B cell (primary cell): ENCODE measurements around the gene PPP1R16B. TPM values are rescaled to one million over a fixed set of nuclear protein-coding genes. Genes with fewer than 3 reads are reported as not detected.

Experiments used
- ATAC-seq: fragments of 200-7000 bp; cut with Tn5 transposase; one replicate; pipeline ENCODE4 v1.10.0; 2021; ENCODE audit warnings: low read depth, mild to moderate bottlenecking, moderate number of reproducible peaks, moderate library complexity
- CTCF ChIA-PET: fragments of 350-600 bp; sonication (Branson Sonifier 250); formaldehyde crosslinking; loops from one replicate; lab custom pipeline; 2021; ENCODE audit warnings: antibody characterized with exemption, inconsistent platforms; lab: Charles Lee
- POLR2A ChIA-PET: fragments of 350-600 bp; sonication (Branson Sonifier 250); formaldehyde crosslinking; loops from one replicate; lab custom pipeline; 2021; ENCODE audit warnings: antibody characterized with exemption; lab: Charles Lee
- DNase-seq: peaks from one replicate; pipeline ENCODE4 v3.0.0; 2013
- H2AFZ ChIP-seq: 2 replicates; pipeline ENCODE4 v1.6.1; 2012; ENCODE audit warnings: mild to moderate bottlenecking, low read depth, low read length; ENCODE audit not compliant: insufficient read depth, poor library complexity, severe bottlenecking
- H3K27ac ChIP-seq, 2 donors: 1 replicate in 1 of 2; 2 replicates in 1 of 2; pipeline ENCODE4 v1.5.1; 2012 to 2013; ENCODE audit warnings: low read length in 2 of 2, mild to moderate bottlenecking in 2 of 2, moderate library complexity in 1 of 2
- H3K27me3 ChIP-seq, 4 experiments: fragments of 200-600 bp in 1 of 4; sonication (generic) in 1 of 4; replicated peaks in 1 of 4; 1 replicate in 2 of 4; 2 replicates in 2 of 4; pipeline versions ENCODE4 v1.6.1 to v1.7.0; 2013 to 2016; ENCODE audit warnings: low read length in 3 of 4, mild to moderate bottlenecking in 2 of 4, mixed read lengths in 1 of 4, moderate library complexity in 1 of 4; ENCODE audit not compliant: insufficient read depth in 4 of 4, control insufficient read depth in 3 of 4; ENCODE audit errors: control extremely low read depth in 1 of 4
- H3K36me3 ChIP-seq, 2 experiments: replicated peaks in 1 of 2; 1 replicate in 1 of 2; 2 replicates in 1 of 2; pipeline versions ENCODE4 v1.6.1 to v1.7.1; 2013; ENCODE audit warnings: low read length in 1 of 2; ENCODE audit not compliant: insufficient read depth in 2 of 2, control insufficient read depth in 1 of 2; ENCODE audit errors: control extremely low read depth in 1 of 2, extremely low read depth in 1 of 2
- H3K4me1 ChIP-seq, 2 donors: fragments of 200-600 bp in 1 of 2; sonication (generic) in 1 of 2; 1 replicate in 1 of 2; 2 replicates in 1 of 2; pipeline versions ENCODE4 v1.5.1 to v1.6.1; 2013 to 2017; ENCODE audit warnings: low read length in 2 of 2; ENCODE audit not compliant: control insufficient read depth in 2 of 2, insufficient read depth in 2 of 2
- H3K4me2 ChIP-seq: replicated peaks from 2 replicates; pipeline ENCODE3; 2012; ENCODE audit warnings: mild to moderate bottlenecking, low read depth, low read length; ENCODE audit not compliant: poor library complexity, severe bottlenecking
- H3K4me3 ChIP-seq, 5 experiments: fragments of 200-600 bp in 1 of 5; sonication (generic) in 1 of 5; 1 replicate in 3 of 5; 2 replicates in 2 of 5; pipeline versions ENCODE4 v1.5.1 to v1.7.0; 2011 to 2016; ENCODE audit warnings: low read length in 4 of 5, mild to moderate bottlenecking in 4 of 5, low read depth in 2 of 5, control low read depth in 1 of 5, moderate library complexity in 1 of 5; ENCODE audit not compliant: insufficient read depth in 1 of 5; ENCODE audit errors: control extremely low read depth in 1 of 5, extremely low read depth in 1 of 5
- H3K79me2 ChIP-seq: fragments of 200-600 bp; sonication (generic); one replicate; pipeline ENCODE4 v1.6.0; 2016; ENCODE audit warnings: low read length; ENCODE audit not compliant: control insufficient read depth, insufficient read depth
- H3K9ac ChIP-seq: fragments of 200-600 bp; sonication (generic); 2 replicates; pipeline ENCODE4 v1.6.1; 2017; ENCODE audit warnings: mild to moderate bottlenecking, low read length, moderate library complexity
- H3K9me3 ChIP-seq, 3 donors: one replicate each; pipeline versions ENCODE4 v1.6.1 to v1.7.1; 2013; ENCODE audit warnings: low read length in 2 of 3; ENCODE audit not compliant: control insufficient read depth in 2 of 3, insufficient read depth in 1 of 3; ENCODE audit errors: control extremely low read depth in 1 of 3
- H4K20me1 ChIP-seq: 2 replicates; pipeline ENCODE4 v1.6.0; 2012; ENCODE audit warnings: mild to moderate bottlenecking, low read length; ENCODE audit not compliant: insufficient read depth, control insufficient read depth, poor library complexity, severe bottlenecking
- H3K27ac Mint-ChIP-seq: one replicate; pipeline ENCODE4 v1.8.0; 2021; ENCODE audit warnings: mixed read lengths
- H3K27me3 Mint-ChIP-seq: one replicate; pipeline ENCODE4 v1.8.0; 2021; ENCODE audit warnings: mixed read lengths
- H3K4me1 Mint-ChIP-seq: one replicate; pipeline ENCODE4 v1.8.0; 2021; ENCODE audit warnings: mixed read lengths
- H3K4me3 Mint-ChIP-seq: one replicate; pipeline ENCODE4 v1.8.0; 2021; ENCODE audit warnings: mixed read lengths
- H3K9me3 Mint-ChIP-seq: one replicate; pipeline ENCODE4 v1.8.0; 2022; ENCODE audit warnings: mixed read lengths; ENCODE audit not compliant: insufficient read depth
- EZH2 ChIP-seq: IDR thresholded peaks from 2 replicates; pipeline ENCODE4 v1.6.1; 2012; ENCODE audit warnings: borderline replicate concordance, low read depth, mild to moderate bottlenecking, moderate library complexity, low read length; ENCODE audit not compliant: insufficient read depth, poor library complexity, severe bottlenecking
- WGBS: methylation state at CpG from one replicate; pipeline ENCODE4 v1.1.5; 2013; ENCODE audit warnings: missing lambda C conversion rate; ENCODE audit not compliant: insufficient coverage; 5-methylcytosine and 5-hydroxymethylcytosine counted together
- intact Hi-C: fragments of 100-400 bp; cut with micrococcal nuclease; formaldehyde crosslinking; loops from one replicate; pipeline ENCODE4 v1.10.0; 2022
- polyA plus RNA-seq: library from polyadenylated mRNA; depleted of rRNA; stranded (reverse); fragments of >200 nt; gene quantifications from 2 replicates; pipeline ENCODE4 v1.2.3, GENCODE V29; 2012
- total RNA-seq, 2 donors: library from RNA; stranded (reverse); fragments of 120-200 nt in 1 of 2; gene quantifications; 1 replicate in 1 of 2; 2 replicates in 1 of 2; pipeline versions ENCODE4 v1.2.3 to v1.2.4, GENCODE V29; 2013 to 2022
- TF ChIP-seq, protein P1 (sequence below): fragments of 200-600 bp; IDR thresholded peaks from one replicate; pipeline ENCODE4 v1.8.0; 2022; ENCODE audit warnings: antibody characterized with exemption, mild to moderate bottlenecking

PPP1R16B gene
- total and polyA plus RNA-seq, 2 donors (not counting 1 experiment from before 2014, with no cell fraction given) = 58.8 to 108 TPM

DNA sequence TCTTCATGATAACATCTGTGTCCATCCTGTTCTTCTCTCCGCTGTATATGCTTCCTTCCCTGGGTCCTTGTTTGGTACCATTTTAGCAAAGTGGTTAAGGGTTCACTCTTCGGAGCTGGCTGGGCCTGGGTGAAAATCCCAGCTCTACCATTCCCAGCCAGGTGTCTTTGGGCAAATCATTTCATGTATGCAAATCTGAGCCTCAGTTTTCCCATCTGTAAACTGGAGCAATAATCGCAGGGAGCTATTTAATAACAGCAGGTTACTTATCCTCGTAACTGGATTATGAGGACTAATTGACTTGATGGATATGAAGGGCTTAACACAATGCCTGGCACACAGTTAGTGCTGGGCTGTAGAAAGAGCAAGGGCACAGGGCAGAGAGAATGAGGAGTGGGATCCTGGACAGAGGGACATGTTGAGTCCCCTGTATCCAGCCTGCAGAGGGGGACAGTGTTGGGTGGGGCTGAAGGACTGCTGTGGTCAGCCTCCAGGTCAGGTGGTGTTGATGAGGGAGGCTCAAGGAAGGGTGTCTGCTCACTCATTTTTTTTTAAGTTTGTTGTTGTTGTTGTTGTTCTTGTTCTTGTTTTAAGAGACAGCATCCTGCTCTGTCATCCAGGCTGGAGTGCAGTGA, 76.4 kb downstream of the PPP1R16B start:
- peaks cover 99% of the 10 kb centered on the region for H3K79me2 ChIP-seq
- DNase-seq (no peak), ATAC-seq (no peak)
- TF ChIP-seq, protein P1, sequence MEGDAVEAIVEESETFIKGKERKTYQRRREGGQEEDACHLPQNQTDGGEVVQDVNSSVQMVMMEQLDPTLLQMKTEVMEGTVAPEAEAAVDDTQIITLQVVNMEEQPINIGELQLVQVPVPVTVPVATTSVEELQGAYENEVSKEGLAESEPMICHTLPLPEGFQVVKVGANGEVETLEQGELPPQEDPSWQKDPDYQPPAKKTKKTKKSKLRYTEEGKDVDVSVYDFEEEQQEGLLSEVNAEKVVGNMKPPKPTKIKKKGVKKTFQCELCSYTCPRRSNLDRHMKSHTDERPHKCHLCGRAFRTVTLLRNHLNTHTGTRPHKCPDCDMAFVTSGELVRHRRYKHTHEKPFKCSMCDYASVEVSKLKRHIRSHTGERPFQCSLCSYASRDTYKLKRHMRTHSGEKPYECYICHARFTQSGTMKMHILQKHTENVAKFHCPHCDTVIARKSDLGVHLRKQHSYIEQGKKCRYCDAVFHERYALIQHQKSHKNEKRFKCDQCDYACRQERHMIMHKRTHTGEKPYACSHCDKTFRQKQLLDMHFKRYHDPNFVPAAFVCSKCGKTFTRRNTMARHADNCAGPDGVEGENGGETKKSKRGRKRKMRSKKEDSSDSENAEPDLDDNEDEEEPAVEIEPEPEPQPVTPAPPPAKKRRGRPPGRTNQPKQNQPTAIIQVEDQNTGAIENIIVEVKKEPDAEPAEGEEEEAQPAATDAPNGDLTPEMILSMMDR = no peak
- TF ChIP-seq EZH2 = no peak
- H3K4me1 ChIP-seq = peaks cover 92 to 99% of the 10 kb centered on the region in 2 donors
- CTCF ChIA-PET = interaction anchor here (0.8 to 7.7 kb wide), 13 partner anchors 10 to 134 kb away, joined by 3 to 74 read pairs (median 6); partner anchors contain the start of genes ACTR5 and PPP1R16B
- H3K27ac Mint-ChIP-seq = peak overlapping the region; percentile 94
- no peak overlapping the region for H2AFZ ChIP-seq
- WGBS = 89% methylated on average over 4 of the region's 4 CpGs
- no peaks in the 10 kb centered on the region for H3K27me3 Mint-ChIP-seq
- H4K20me1 ChIP-seq = peaks cover 20% of the 10 kb centered on the region
- H3K4me3 ChIP-seq = peak overlapping the region in 1 of 5 experiments; percentile 3
- no peaks in the 10 kb centered on the region for H3K9me3 Mint-ChIP-seq
- intact Hi-C loops = no loop called here
- H3K9ac ChIP-seq = peak overlapping the region; percentile 34
- peak overlapping the region; percentile 82 for H3K4me3 Mint-ChIP-seq
- H3K4me2 ChIP-seq = peak overlapping the region; percentile 58
- H3K36me3 ChIP-seq = peaks cover 0 to 17% of the 10 kb centered on the region in 2 experiments
- H3K9me3 ChIP-seq = peaks cover 0 to 4% (median 0%) of the 10 kb centered on the region in 3 donors
- peak overlapping the region; percentile 66 to 99 for H3K27ac ChIP-seq
- no peaks in the 10 kb centered on the region for H3K27me3 ChIP-seq
- POLR2A ChIA-PET = interaction anchor here (0.9 to 3.1 kb wide), 3 partner anchors 10 to 77 kb away, joined by 4 to 20 read pairs (median 8); partner anchors contain the start of gene PPP1R16B
- H3K4me1 Mint-ChIP-seq = peaks cover 90% of the 10 kb centered on the region

DNA sequence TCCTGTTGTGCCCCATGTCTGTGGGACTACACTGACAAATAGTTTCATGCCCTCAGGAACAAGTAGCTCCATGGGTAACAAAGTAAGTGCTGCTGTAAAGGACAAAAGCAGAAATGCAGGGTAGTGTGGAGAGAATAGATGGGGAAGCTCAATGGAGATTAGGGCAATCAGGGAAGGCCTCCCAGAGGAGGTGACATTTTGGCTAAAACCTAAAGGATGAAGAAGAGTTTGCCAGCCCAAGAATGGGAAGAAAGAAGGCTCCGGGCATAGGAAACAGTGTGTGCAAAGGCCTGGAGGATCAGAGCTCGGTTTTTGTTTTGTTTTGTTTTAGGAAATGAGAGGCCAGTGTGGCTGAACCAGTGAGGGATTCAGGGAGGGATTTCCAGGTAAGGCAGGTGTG, 77.1 kb downstream of the PPP1R16B start:
- TF ChIP-seq, protein P1 = no peak
- no peak for TF ChIP-seq EZH2
- DNase-seq (no peak), ATAC-seq (no peak)
- ChIA-PET POLR2A (interaction anchor here (1.5 to 3.1 kb wide), 3 partner anchors 9 to 78 kb away, joined by 4 to 20 read pairs (median 8); partner anchors contain the start of gene PPP1R16B), CTCF (interaction anchor here (0.8 to 7.7 kb wide), 14 partner anchors 8 to 135 kb away, joined by 3 to 74 read pairs (median 6); partner anchors contain the start of genes ACTR5 and PPP1R16B)
- H3K9me3 ChIP-seq = peaks cover 0 to 4% (median 0%) of the 10 kb centered on the region in 3 donors
- Mint-ChIP-seq H3K27me3 (no peaks in the 10 kb centered on the region), H3K4me3 (peak overlapping the region; percentile 82), H3K9me3 (no peaks in the 10 kb centered on the region), H3K27ac (peak overlapping the region; percentile 94), H3K4me1 (peaks cover 92% of the 10 kb centered on the region)
- peaks cover 20% of the 10 kb centered on the region for H4K20me1 ChIP-seq
- H2AFZ ChIP-seq = no peak overlapping the region
- H3K79me2 ChIP-seq = peaks cover 100% of the 10 kb centered on the region
- H3K36me3 ChIP-seq = peaks cover 0 to 22% of the 10 kb centered on the region in 2 experiments
- H3K4me2 ChIP-seq = peak overlapping the region; percentile 58
- no peaks in the 10 kb centered on the region for H3K27me3 ChIP-seq
- 88% methylated on average over 2 of the region's 2 CpGs for WGBS
- peaks cover 92 to 99% of the 10 kb centered on the region in 2 donors for H3K4me1 ChIP-seq
- intact Hi-C loops = no loop called here
- no peak overlapping the region for H3K4me3 ChIP-seq
- H3K27ac ChIP-seq = peak overlapping the region; percentile 66 to 99
- H3K9ac ChIP-seq = no peak overlapping the region
